HEK293 (cell line): ENCODE measurements around the gene CAT.

ENCODE experiments used
- BCL6B ChIP-seq: fragments of 450-650 bp; formaldehyde crosslinking; IDR thresholded peaks from 2 replicates; pipeline ENCODE4 v1.5.1; 2017; ENCODE audit warnings: missing biosample characterization, missing genetic modification characterization
- MEIS1 ChIP-seq: sonication (generic); formaldehyde crosslinking; IDR thresholded peaks from 2 replicates; pipeline ENCODE4 v1.8.1; 2022; ENCODE audit warnings: missing genetic modification reagents, mild to moderate bottlenecking, borderline replicate concordance
- YY1 ChIP-seq: fragments of 450-650 bp; formaldehyde crosslinking; IDR thresholded peaks from 2 replicates; pipeline ENCODE4 v1.5.1; 2018; ENCODE audit warnings: missing biosample characterization, missing genetic modification characterization
- ZBTB10 ChIP-seq: fragments of 450-650 bp; formaldehyde crosslinking; IDR thresholded peaks from 2 replicates; pipeline ENCODE4 v1.5.1; 2016; ENCODE audit warnings: missing biosample characterization, missing genetic modification characterization
- ZBTB48 ChIP-seq: fragments of 450-650 bp; formaldehyde crosslinking; IDR thresholded peaks from 2 replicates; pipeline ENCODE4 v1.5.1; 2016; ENCODE audit warnings: missing biosample characterization, missing genetic modification characterization
- ZFHX2 ChIP-seq: fragments of 450-650 bp; formaldehyde crosslinking; conservative IDR thresholded peaks from 2 replicates; pipeline ENCODE4 v1.5.1; 2016; ENCODE audit warnings: missing biosample characterization, missing genetic modification characterization
- ZNF133 ChIP-seq: fragments of 450-650 bp; formaldehyde crosslinking; IDR thresholded peaks from 2 replicates; pipeline ENCODE4 v1.5.1; 2016; ENCODE audit warnings: missing biosample characterization, missing genetic modification characterization
- ZNF24 ChIP-seq: fragments of 450-650 bp; formaldehyde crosslinking; IDR thresholded peaks from 2 replicates; pipeline ENCODE4 v1.5.1; 2016; ENCODE audit warnings: missing biosample characterization, missing genetic modification characterization
- ZNF311 ChIP-seq: fragments of 450-650 bp; formaldehyde crosslinking; IDR thresholded peaks from 2 replicates; pipeline ENCODE4 v1.5.1; 2017; ENCODE audit warnings: missing biosample characterization, missing genetic modification characterization, borderline replicate concordance
- ZNF341 ChIP-seq: fragments of 450-650 bp; formaldehyde crosslinking; IDR thresholded peaks from 2 replicates; pipeline ENCODE4; 2016; ENCODE audit warnings: low read depth, missing biosample characterization, missing genetic modification characterization
- ZNF37A ChIP-seq: fragments of 450-650 bp; IDR thresholded peaks from 2 replicates; pipeline ENCODE4 v1.5.1; 2018; ENCODE audit warnings: missing biosample characterization, missing genetic modification characterization
- ZNF394 ChIP-seq: fragments of 450-650 bp; formaldehyde crosslinking; IDR thresholded peaks from 2 replicates; pipeline ENCODE4 v1.5.1; 2016; ENCODE audit warnings: missing biosample characterization, missing genetic modification characterization, mild to moderate bottlenecking, moderate library complexity, borderline replicate concordance
- ZNF433 ChIP-seq: fragments of 450-650 bp; formaldehyde crosslinking; IDR thresholded peaks from 2 replicates; pipeline ENCODE4 v1.5.1; 2016; ENCODE audit warnings: missing biosample characterization, missing genetic modification characterization, low read depth
- ZNF501 ChIP-seq: fragments of 450-650 bp; formaldehyde crosslinking; IDR thresholded peaks from 2 replicates; pipeline ENCODE4 v1.5.1; 2016; ENCODE audit warnings: missing biosample characterization, missing genetic modification characterization
- ZNF529 ChIP-seq: fragments of 450-650 bp; formaldehyde crosslinking; IDR thresholded peaks from 2 replicates; pipeline ENCODE4 v1.5.1; 2017; ENCODE audit warnings: missing genetic modification characterization, missing biosample characterization; ENCODE audit not compliant: insufficient replicate concordance
- ZNF561 ChIP-seq: fragments of 450-650 bp; IDR thresholded peaks from 2 replicates; pipeline ENCODE4 v1.5.1; 2018; ENCODE audit warnings: missing biosample characterization, missing genetic modification characterization, borderline replicate concordance
- ZNF596 ChIP-seq: fragments of 450-650 bp; IDR thresholded peaks from 2 replicates; pipeline ENCODE4 v1.5.0; 2018; ENCODE audit warnings: missing biosample characterization, mild to moderate bottlenecking, missing genetic modification characterization, moderate library complexity
- ZNF692 ChIP-seq: fragments of 450-650 bp; formaldehyde crosslinking; IDR thresholded peaks from 2 replicates; pipeline ENCODE4 v1.5.1; 2016; ENCODE audit warnings: missing biosample characterization, missing genetic modification characterization
- ZNF704 ChIP-seq: fragments of 450-650 bp; formaldehyde crosslinking; IDR thresholded peaks from 2 replicates; pipeline ENCODE4 v1.5.1; 2016; ENCODE audit warnings: missing biosample characterization, missing genetic modification characterization
- ZNF777 ChIP-seq: fragments of 450-650 bp; formaldehyde crosslinking; IDR thresholded peaks from 2 replicates; pipeline ENCODE4 v1.5.1; 2017; ENCODE audit warnings: missing biosample characterization, missing genetic modification characterization, borderline replicate concordance
- ZNF792 ChIP-seq: fragments of 450-650 bp; formaldehyde crosslinking; IDR thresholded peaks from 2 replicates; pipeline ENCODE4 v1.5.1; 2016; ENCODE audit warnings: missing biosample characterization, missing genetic modification characterization
- ZNF843 ChIP-seq: fragments of 450-650 bp; formaldehyde crosslinking; IDR thresholded peaks from 2 replicates; pipeline ENCODE4 v1.5.1; 2016; ENCODE audit warnings: missing biosample characterization, missing genetic modification characterization
- ZXDB ChIP-seq: fragments of 450-650 bp; formaldehyde crosslinking; IDR thresholded peaks from 2 replicates; pipeline ENCODE4 v1.5.1; 2016; ENCODE audit warnings: missing biosample characterization, missing genetic modification characterization
- TF ChIP-seq, protein P1 (sequence below): fragments of 450-650 bp; formaldehyde crosslinking; IDR thresholded peaks from 2 replicates; pipeline ENCODE4; 2016; ENCODE audit warnings: missing biosample characterization, missing genetic modification characterization
- TF ChIP-seq, protein P2 (sequence below): fragments of 450-650 bp; formaldehyde crosslinking; IDR thresholded peaks from 2 replicates; pipeline ENCODE4 v1.5.1; 2017; ENCODE audit warnings: missing biosample characterization, missing genetic modification characterization
- TF ChIP-seq, protein P3 (sequence below): fragments of 450-650 bp; formaldehyde crosslinking; optimal IDR thresholded peaks from 2 replicates; pipeline ENCODE3; 2016; ENCODE audit warnings: missing biosample characterization, mild to moderate bottlenecking, missing genetic modification characterization

Gene CAT

GRCh38 chr11:34438529-34439507 lies at the start of gene CAT (continued):
- TF ChIP-seq ZNF843 (tag by site-specific recombination) (0 out of 2 replicates have a peak, but pooled peaks have one; percentile 22), ZNF37A (tag by site-specific recombination) (no peak), ZNF433 (tag by site-specific recombination) (no peak), ZNF704 (tag by site-specific recombination) (no peak), ZXDB (peak; percentile 81), BCL6B (tag by site-specific recombination) (no peak), ZNF341 (tag by site-specific recombination) (peak; percentile 85), ZNF561 (tag by site-specific recombination) (no peak), ZNF501 (peak; percentile 46; the same call in 1 of the 2 replicates), ZBTB10 (tag by site-specific recombination) (peak; percentile 49; the same call in 1 of the 2 replicates), ZBTB48 (tag by site-specific recombination) (peak; percentile 90), ZNF24 (tag by site-specific recombination) (peak; percentile 42; the same call in 1 of the 2 replicates), MEIS1 (CRISPR knock-in tag) (no peak), ZNF777 (tag by site-specific recombination) (0 out of 2 replicates have a peak, but pooled peaks have one; percentile 36), YY1 (peak; percentile 42), ZNF692 (tag by site-specific recombination) (peak; percentile 17; the same call in 1 of the 2 replicates), ZNF311 (tag by site-specific recombination) (no peak), ZFHX2 (tag by site-specific recombination) (peak; percentile 72), ZNF133 (tag by site-specific recombination) (0 out of 2 replicates have a peak, but pooled peaks have one; percentile 11), ZNF394 (tag by site-specific recombination) (peak; percentile 72; the same call in 1 of the 2 replicates), ZNF529 (tag by site-specific recombination) (no peak), ZNF792 (tag by site-specific recombination) (peak; percentile 65; the same call in 1 of the 2 replicates), ZNF596 (tag by site-specific recombination) (no peak)
- TF ChIP-seq, protein P1, sequence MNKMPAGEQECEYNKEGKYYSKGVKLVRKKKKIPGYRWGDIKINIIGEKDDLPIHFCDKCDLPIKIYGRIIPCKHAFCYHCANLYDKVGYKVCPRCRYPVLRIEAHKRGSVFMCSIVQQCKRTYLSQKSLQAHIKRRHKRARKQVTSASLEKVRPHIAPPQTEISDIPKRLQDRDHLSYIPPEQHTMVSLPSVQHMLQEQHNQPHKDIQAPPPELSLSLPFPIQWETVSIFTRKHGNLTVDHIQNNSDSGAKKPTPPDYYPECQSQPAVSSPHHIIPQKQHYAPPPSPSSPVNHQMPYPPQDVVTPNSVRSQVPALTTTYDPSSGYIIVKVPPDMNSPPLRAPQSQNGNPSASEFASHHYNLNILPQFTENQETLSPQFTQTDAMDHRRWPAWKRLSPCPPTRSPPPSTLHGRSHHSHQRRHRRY (tag by site-specific recombination): no peak
- TF ChIP-seq, protein P2, sequence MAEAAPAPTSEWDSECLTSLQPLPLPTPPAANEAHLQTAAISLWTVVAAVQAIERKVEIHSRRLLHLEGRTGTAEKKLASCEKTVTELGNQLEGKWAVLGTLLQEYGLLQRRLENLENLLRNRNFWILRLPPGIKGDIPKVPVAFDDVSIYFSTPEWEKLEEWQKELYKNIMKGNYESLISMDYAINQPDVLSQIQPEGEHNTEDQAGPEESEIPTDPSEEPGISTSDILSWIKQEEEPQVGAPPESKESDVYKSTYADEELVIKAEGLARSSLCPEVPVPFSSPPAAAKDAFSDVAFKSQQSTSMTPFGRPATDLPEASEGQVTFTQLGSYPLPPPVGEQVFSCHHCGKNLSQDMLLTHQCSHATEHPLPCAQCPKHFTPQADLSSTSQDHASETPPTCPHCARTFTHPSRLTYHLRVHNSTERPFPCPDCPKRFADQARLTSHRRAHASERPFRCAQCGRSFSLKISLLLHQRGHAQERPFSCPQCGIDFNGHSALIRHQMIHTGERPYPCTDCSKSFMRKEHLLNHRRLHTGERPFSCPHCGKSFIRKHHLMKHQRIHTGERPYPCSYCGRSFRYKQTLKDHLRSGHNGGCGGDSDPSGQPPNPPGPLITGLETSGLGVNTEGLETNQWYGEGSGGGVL (tag by site-specific recombination): peak; percentile 82
- TF ChIP-seq, protein P3, sequence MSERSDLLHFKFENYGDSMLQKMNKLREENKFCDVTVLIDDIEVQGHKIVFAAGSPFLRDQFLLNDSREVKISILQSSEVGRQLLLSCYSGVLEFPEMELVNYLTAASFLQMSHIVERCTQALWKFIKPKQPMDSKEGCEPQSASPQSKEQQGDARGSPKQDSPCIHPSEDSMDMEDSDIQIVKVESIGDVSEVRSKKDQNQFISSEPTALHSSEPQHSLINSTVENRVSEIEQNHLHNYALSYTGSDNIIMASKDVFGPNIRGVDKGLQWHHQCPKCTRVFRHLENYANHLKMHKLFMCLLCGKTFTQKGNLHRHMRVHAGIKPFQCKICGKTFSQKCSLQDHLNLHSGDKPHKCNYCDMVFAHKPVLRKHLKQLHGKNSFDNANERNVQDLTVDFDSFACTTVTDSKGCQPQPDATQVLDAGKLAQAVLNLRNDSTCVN (tag by site-specific recombination): peak; percentile 42
